GM13976 (cell line): ENCODE measurements around the gene DERA.
"Not testable (repeated sequence)": the region's sequence is repeated elsewhere in the genome, so short reads cannot be mapped to it uniquely, and the experiment has no call there.

ENCODE experiments used
- DNase-seq: peaks from one replicate; pipeline ENCODE4 v3.0.0; 2012; ENCODE audit warnings: low spot score
- in situ Hi-C: fragments of 300-500 bp; cut with MboI; formaldehyde crosslinking; loops from one replicate; pipeline ENCODE4 v1.12.0; 2022; ENCODE audit warnings: low sequenced_read_pairs, mixed read lengths, inconsistent platforms; ENCODE audit not compliant: unreplicated experiment
- TF ChIP-seq, protein P1 (sequence below): IDR thresholded peaks from 2 replicates; pipeline ENCODE4 v1.5.1; 2012; ENCODE audit warnings: borderline replicate concordance, mild to moderate bottlenecking; ENCODE audit not compliant: insufficient read depth; ENCODE audit errors: extremely low read depth, missing control alignments, control extremely low read depth

The DERA gene

DNA sequence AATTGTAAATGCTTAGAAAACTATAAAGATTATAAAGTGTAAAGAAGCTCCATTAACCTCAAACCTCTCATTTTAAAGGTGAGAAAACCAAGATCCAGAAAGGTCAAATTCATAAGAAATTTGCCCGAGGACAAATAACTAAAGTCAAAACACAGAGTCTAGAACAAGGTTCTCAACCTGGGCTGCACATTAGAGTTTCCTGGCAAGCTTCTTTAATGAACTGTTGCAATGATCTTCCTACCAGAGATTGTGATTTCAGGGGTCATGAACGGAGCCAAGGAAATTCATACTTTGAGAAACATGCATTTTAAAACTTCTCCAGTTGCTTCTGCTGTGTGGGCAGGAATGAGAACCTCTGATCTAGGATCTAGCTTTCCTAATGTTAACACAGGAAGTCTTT, 86.8 kb downstream of the DERA start:
- in situ Hi-C loops: no loop called here
- DNase-seq: no peak

DNA sequence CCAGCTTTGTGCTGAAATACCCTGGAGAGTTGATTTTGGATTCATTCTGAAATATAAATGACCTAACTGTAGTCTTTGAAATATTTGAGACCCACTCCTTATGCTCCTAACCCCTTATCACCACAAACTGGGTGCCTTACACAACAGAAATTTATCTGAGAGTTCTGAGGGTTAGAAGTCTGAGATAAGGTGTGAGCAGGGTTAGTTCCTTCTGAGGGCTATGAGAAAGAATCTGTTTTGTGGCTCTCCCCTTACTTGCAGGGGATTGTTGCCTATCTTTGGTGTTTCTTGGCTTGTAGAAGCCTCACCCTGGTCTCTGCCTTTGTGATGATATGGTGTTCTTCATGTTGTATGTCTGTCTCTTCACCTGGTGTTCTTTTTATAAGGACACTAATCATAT, 91.7 kb downstream of the DERA start:
- DNase-seq: no peak
- TF ChIP-seq, protein P1, sequence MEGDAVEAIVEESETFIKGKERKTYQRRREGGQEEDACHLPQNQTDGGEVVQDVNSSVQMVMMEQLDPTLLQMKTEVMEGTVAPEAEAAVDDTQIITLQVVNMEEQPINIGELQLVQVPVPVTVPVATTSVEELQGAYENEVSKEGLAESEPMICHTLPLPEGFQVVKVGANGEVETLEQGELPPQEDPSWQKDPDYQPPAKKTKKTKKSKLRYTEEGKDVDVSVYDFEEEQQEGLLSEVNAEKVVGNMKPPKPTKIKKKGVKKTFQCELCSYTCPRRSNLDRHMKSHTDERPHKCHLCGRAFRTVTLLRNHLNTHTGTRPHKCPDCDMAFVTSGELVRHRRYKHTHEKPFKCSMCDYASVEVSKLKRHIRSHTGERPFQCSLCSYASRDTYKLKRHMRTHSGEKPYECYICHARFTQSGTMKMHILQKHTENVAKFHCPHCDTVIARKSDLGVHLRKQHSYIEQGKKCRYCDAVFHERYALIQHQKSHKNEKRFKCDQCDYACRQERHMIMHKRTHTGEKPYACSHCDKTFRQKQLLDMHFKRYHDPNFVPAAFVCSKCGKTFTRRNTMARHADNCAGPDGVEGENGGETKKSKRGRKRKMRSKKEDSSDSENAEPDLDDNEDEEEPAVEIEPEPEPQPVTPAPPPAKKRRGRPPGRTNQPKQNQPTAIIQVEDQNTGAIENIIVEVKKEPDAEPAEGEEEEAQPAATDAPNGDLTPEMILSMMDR: no peak
- in situ Hi-C loops: no loop called here

More for the DNA sequence above, 86.8 kb downstream of the DERA start:
- TF ChIP-seq, protein P1: no peak

DNA sequence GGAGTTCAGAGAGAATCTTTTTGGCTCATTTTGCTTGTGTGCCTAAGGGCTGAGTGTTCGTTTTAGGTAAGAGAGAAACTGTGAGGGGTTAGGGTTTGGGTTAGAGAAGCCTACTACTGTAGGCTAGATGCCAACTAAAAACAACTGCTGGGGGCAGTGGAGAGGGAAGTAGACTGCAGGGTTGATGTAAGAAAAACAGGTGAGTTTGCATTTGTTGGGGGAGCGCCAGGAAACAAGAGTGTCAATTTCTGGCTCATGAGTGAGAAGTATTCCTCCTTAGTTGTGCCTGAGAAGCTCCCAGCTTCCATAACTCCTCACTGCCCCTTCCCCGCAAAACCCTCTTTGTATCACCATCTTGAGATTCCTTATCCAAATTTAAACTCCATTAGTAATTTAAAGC, 92.3 kb downstream of the DERA start:
- no peak for DNase-seq
- in situ Hi-C loops: no loop called here

DNA sequence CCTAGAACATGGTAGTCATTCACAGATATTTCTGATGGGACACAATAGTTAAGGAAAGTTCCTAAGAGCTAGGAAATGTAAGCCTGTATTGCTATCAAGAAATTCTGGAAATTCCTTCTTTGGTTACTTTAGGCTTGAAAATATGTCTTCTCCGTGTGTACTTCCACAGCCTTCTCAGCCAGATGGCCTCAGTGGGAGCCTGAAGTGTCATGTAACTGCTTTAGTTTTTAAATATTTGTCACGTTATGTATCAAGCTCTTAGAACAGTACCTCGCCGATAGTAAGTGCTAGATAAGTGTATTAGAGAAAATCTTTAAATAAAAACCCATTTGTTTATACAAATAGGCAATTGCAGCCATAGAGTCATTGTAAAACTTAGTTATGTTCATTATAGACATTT, 95.6 kb downstream of the DERA start:
- DNase-seq: no peak
- in situ Hi-C loops: no loop called here

More for the DNA sequence above, 92.3 kb downstream of the DERA start:
- TF ChIP-seq, protein P1: no peak

DNA sequence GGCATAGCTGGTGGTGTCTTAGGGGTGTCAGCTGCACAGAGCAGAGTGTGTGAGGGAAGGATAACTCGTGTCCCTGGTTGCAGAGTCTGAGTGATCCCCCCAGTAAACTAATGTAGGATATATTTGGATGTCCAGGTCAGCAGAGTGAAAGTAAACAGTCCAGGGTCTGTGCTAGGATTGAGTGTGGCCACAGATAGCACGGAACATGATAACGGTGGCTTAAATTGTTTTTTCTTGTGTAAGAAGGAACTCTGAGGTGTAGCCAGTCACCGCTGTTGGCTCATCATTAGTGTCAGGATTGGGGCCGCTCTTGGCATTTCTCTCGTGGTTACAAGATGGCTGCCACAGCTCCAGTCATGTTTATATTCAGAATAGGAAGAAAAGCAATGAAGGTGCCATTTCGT, 97.3 kb downstream of the DERA start:
- DNase-seq: no peak
- in situ Hi-C loops: no loop called here

More for the DNA sequence above, 95.6 kb downstream of the DERA start:
- TF ChIP-seq, protein P1: no peak

DNA sequence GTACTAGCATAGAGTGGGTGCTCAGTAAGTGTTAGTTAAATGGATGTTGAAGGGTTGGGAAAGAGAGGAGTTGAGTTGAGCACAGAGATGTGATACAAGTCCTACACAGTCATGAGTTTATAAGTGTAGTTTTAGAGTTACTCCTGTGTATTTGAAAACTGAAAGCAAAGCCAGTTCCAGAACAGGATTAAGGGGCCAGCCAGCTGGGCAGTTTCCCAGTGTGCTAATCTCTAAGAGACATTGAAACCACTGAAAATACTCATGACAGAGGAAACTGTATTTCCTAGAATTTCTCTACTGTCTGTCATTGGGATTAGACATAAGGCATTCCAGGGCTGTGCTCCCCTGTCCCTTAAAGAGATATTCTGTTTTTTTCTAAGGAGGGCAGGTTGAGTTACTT, 101.0 kb downstream of the DERA start:
- in situ Hi-C loops: no loop called here
- TF ChIP-seq, protein P1: no peak
- no peak for DNase-seq

More for the DNA sequence above, 97.3 kb downstream of the DERA start:
- TF ChIP-seq, protein P1: no peak

DNA sequence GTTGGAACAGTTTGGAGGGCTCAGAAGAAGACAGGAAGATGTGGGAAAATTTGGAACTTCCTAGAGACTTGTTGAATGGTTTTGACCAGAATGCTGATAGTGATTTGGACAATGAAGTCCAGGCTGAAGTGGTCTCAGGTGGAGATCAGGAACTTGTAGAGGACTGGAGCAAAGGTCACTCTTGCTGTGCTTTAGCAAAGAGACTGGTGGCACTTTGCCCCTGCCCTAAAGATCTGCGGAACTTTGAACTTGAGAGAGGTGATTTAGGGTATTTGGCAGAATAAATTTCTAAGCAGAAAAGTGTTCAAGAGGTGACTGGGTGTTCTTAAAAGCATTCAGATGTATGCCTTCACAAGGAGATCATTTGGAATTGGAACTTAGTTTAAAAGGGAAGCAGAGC, 102.6 kb downstream of the DERA start:
- in situ Hi-C loops, DNase-seq: not testable (repeated sequence)

DNA sequence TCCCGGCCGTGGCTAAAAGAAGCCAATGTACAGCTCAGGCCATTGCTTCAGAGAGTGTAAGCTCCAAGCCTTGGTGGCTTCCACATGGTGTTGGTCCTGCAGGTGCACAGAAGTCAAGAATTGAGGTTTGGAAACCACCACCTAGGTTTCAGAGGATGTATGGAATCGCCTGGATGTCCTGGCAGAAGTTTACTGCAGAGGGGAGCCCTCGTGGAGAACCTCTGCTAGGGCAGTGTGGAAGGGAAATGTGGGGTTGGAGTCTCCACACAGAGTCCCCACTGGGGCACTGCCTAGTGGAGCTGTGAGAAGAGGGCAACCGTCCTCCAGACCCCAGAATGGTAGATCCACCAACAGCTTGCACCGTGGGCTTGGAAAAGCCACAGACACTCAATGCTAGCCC, 103.3 kb downstream of the DERA start:
- DNase-seq, in situ Hi-C loops: not testable (repeated sequence)
